PC-9 (cell line): ENCODE data around the gene DDAH1.

ENCODE experiments used
- CTCF ChIP-seq: fragments of 200-600 bp; sonication (generic); conservative IDR thresholded peaks from 2 replicates; pipeline ENCODE4 v1.6.1; 2017; ENCODE audit warnings: mixed run types, antibody characterized with exemption, mild to moderate bottlenecking, moderate library complexity
- EZH2 ChIP-seq: fragments of 200-600 bp; sonication (generic); IDR thresholded peaks from 2 replicates; pipeline ENCODE4 v1.8.0; 2017; ENCODE audit warnings: antibody characterized with exemption, low read depth

GRCh38 chr1:85445906-85446305 lies 19.1 kb downstream of the DDAH1 start:
- TF ChIP-seq CTCF (no peak), EZH2 (no peak)
